GM21529 (cell line): ENCODE data around the gene STAT5B.
"Not testable (repeated sequence)": the region's sequence is repeated elsewhere in the genome, so short reads cannot be mapped to it uniquely, and the experiment has no call there.

Experiments
- ATAC-seq: cut with Tn5 transposase; IDR thresholded peaks from one replicate; pipeline ENCODE4 v1.9.1; 2021; ENCODE audit not compliant: unreplicated experiment

Gene STAT5B

DNA sequence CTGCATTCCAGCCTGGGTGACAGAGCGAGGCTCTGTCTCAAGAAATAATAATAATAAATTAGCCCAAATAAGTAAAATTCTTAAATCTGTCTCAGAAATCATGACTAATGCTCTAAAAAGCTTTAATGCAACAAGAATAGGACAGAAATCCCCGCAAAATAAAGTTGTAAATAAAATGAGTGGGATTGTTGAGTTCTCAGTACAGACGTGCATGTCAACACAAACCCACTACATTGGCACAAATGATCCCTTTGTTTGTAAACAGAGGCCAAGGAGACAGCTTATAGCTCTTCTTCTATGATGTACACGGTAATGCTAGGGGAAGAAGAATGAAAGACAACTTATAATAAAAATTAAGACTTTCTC, 6.0 kb downstream of the STAT5B start:
- no peak for ATAC-seq

GRCh38 chr17:42268236-42268635, 8.0 kb downstream of the STAT5B start:
- ATAC-seq = no peak

DNA sequence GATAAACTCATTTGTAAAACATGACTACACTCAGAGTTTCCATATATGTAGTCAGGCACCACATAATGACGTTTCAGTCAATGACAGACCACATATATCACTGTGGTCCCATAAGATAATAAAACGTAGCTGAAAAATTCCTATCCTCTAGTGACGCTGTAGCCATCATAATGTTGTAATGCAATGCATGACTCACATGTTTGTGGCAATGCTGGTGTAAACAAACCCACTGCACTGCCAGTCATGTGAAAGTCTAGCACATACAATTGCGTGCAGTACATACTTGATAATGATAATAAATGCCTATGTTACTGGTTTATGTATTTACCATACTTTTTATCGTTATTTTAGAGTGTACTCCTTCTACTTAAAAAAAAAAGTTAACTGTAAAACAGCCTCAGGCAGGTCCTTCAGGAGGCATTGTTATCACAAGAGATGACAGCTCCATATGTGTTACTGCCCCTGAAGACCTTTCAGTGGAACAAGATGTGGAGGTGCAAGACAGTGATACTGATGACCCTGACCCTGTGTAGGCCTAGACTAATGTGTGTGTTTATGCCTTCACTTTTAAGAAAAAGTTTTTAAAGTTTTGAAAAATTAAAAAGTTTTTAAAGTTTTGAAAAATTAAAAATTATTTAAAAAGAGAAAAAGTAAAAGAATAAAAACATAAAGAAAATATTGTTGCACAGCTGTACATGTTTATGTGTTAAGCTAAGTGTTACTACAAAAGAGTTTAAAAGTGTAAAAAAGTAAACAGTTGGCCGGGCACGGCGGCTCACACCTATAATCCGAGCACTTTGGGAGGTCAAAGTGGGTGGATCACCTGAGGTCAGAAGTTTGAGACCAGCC, 9.0 kb downstream of the STAT5B start:
- no peak for ATAC-seq

GRCh38 chr17:42266462-42266861, 9.7 kb downstream of the STAT5B start:
- no peak for ATAC-seq

DNA sequence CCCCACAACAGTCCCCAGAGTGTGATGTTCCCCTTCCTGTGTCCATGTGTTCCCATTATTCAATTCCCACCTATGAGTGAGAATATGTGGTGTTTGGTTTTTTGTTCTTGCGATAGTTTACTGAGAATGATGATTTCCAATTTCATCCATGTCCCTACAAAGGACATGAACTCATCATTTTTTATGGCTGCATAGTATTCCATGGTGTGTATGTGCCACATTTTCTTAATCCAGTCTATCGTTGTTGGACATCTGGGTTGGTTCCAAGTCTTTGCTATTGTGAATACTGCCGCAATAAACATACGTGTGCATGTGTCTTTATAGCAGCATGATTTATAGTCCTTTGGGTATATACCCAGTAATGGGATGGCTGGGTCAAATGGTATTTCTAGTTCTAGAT, 11.8 kb downstream of the STAT5B start:
- not testable (repeated sequence) for ATAC-seq

DNA sequence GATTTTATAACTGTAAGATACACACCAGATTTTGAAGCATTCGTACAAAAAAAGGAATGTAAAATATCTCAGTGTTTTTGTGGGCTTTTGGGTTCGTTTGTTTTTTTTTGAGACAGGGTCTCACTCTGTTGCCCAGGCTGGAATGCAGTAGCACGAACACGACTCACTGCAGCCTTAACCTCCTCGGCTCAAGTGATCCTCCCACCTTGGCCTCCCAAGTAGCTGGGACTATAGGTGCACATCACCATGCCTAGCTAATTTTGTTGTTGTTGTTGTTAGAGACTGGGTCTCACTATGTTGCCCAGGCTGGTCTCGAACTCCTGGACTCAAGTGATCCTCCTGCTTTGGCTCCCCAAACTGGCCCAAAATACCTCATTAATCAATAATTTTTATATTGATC, 15.9 kb downstream of the STAT5B start:
- ATAC-seq = no peak

GRCh38 chr17:42255445-42255844, 20.7 kb downstream of the STAT5B start:
- no peak for ATAC-seq

GRCh38 chr17:42253578-42253977, 22.6 kb downstream of the STAT5B start:
- ATAC-seq = no peak

DNA sequence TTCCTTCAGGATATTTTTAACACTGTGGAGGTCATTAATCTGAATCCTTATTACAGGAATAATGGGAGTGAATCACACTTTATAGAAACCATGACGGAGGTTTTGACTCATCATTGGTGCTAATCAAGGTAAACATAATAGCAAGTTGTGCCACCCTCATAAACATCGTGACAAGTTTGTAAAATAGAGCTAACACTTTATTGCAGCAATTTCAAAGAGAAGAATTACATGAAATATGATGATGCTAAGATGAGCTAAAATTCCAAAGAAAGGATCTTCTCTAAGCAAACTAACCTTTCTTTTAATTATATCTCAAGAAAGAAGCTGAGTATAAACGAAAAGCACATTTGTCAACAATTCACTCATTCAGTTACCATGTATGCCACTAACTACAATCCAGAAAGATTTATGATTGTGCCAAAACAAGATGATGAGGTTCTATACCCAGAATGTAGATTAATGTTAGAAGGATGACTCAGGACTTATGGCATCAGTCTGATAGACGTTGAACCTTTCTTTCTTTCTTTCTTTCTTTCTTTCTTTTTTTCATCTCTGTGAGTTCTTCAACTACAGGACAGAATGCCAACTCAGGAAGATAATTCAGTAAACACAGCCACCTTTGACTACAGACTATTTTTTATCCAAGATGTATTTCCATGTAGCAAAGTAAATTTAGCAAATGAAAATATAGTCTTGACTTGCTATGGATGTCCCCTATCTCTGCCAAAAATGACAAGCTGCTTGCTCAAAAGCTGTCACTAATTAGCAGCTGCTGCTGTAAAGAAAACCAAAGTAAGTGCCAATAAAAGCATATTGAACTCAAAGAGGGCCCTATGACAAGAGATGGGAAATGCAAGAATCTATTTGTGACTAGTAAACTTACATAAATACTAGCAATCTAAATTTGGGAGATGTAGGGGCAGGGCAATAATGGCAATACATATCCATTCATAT, 23.3 kb downstream of the STAT5B start:
- no peak for ATAC-seq

DNA sequence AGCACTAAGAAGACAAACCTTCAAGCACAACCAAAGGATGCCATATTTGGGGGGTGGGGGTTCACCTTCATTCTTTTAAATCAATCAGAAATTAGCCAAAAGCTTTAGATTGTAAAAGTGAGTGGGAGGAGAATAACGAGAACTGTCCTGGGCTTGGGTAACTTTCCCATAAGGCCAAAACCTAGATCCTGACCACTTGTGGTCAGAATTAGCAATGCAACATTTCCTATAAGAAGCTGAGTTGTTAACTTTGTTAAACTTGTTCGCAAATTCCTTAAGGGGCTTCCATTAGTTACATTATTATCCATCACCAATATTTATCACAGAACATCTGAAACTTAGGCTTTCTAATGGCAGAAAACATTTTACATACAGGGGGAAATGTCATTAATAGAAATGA, 25.1 kb downstream of the STAT5B start:
- ATAC-seq = no peak

DNA sequence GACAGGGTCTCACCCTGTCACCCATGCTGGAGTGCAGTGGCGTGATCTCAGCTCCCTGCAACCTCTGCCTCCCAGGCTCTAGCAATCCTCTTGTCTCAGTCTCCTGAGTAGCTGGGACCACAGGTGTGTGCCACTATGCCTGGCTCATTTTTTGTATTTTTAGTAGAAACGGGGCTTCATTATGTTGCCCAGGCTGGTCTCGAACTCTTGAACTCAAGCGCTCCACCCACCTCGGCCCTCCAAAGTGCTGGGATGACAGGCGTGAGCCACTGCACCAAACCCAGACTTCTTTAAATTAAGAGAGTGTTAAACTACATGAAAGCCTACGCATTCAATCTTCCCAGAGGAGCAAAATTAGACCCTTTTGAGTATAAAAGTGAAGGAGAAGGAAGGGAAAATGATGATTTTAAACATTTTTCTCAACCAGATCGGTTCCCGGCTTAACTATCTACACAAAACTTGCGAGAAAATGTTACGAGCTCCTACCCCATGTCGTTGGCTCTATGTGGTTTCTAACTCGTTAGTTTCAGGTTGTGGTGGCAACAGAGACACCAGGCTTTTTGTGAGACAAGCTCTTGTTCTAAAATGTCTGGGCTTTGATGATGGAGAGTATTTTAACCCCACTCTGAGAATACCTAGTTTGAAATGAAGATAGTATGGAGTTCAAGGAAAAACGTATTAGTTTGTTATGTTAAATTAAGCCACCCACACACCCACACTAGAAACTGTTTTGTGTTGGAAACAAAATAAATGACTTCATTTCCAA, 26.3 kb downstream of the STAT5B start:
- ATAC-seq = no peak

DNA sequence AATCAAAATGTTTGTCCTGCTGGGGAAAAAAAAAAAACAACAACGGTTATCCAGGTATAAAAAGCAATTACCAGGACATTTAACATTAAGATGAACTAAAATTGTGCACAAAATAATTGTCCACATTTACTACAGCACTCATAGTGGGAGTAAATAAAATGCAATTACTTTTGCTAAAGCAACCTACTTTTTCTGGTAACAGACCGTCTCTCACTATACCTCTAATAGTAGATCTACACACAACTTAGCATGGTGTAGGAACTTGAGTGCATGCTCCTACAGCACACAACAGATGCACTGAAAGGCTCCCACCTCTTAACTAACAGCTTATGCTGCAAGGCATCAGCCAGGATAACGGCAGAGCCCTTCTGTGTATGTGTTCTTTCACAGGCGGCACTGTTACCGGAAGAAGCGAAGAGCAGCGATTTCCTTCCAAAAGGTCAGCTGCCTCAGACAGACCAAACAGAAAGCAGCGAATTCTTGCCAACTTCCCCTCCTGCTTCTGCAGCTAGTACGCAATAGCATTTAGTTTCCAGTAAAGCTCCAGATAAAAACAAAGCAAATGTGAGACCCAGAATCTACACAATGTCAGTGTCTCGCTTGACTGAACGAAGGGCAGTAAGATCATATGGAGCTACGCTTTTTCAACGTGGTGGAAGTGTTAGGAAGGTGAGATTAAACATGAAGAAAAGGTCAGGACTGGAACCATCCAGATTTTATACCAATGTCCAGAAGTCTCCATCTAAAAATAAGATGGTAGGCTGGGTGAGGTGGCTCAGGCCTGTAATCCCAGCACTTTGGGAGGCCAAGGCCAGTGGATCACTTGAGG, 27.6 kb downstream of the STAT5B start:
- peak; percentile 85 for ATAC-seq

GRCh38 chr17:42247734-42248133, 28.5 kb downstream of the STAT5B start:
- no peak for ATAC-seq

DNA sequence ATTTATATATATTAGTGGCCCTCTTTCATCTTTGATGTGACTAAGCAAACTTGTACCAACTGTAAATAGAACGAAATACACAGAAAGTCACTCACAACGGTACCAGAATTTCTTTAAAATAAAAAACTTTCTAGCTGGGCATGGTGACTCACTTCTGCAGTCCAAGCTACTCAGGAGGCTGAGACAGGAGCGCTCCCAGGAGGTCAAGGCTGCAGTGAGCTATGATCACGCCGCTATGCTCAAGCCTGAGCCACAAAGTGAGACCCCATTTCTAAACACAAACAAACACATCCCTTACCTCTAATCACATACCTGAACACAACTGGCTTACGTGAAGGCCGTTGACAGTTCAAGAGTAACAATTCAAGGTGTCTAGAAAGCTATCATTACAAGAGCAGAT, 29.7 kb downstream of the STAT5B start:
- ATAC-seq = no peak

DNA sequence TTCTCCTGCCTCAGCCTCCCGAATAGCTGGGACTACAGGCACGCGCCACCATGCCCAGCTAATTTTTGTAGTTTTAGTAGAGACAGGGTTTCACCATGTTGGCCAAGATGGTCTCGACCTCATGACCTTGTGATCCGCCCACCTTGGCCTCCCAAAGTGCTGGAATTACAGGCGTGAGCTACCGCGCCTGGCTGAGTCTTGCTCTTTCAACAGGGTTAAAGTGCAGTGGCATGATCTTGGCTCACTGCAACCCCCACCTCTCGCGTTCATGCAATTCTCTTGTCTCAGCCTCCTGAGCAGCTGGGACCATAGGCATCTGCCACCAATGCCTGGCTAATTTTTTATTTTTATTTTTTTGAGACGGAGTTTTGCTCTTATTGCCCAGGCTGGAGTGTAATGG, 31.0 kb downstream of the STAT5B start:
- ATAC-seq = not testable (repeated sequence)

- not testable (repeated sequence) for ATAC-seq
Measured at GRCh38 chr17:42244116-42244515, 32.1 kb downstream of the STAT5B start.

DNA sequence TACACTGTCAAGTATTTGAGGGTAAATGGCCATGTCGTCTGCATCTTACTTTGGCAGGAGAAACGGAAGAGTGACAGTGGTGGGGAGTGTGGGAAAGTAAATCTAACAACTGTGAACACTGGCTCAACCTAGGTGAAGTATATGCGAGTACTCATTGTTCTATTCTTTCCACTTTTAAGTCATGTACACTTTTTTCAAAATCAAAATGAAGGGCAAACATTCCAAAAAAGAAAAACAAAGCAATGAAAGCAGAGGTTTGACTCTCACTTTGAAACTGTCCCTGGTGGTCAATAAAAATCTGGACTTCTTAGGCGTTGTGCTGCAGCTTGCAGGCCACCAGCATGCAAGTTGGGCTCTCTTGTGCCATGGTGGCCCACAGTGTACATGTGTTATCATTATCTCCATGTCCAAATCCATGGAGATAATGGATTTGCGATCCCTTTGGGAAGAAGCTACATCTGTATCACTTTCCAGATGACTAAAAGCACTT, 32.7 kb downstream of the STAT5B start:
- ATAC-seq = no peak

GRCh38 chr17:42241871-42242270, 34.3 kb downstream of the STAT5B start:
- no peak for ATAC-seq

- not testable (repeated sequence) for ATAC-seq
Measured at GRCh38 chr17:42240863-42241262, 35.3 kb downstream of the STAT5B start.

DNA sequence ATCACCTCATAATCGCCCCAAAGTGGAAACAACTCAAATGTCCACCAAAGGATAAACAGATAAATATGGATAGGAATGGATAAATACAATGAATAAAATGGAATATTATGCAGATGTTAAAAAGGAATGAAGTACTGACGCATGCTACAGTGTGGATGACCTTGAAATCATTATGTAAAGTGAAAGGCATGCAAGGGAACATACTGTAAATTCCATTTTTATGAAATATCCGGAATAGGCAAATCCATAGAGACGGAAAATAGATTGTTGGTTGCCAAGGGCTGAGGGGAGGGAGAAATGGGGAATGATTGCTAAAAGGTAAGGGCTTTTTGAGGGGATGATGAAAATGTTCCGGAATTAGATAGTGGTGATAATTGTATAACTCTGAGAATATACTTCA, 36.0 kb downstream of the STAT5B start:
- ATAC-seq = no peak
